HEK293T (cell line): ENCODE results near the gene CABP7.

Source experiments
- ARNT ChIP-seq: fragments of 450-650 bp; IDR thresholded peaks from 2 replicates; pipeline ENCODE4 v1.6.1; 2017; ENCODE audit warnings: mild to moderate bottlenecking
- BHLHE40 ChIP-seq: fragments of 450-650 bp; IDR thresholded peaks from 2 replicates; pipeline ENCODE4 v1.6.1; 2016; ENCODE audit warnings: mild to moderate bottlenecking, moderate library complexity, borderline replicate concordance
- ELF4 ChIP-seq: fragments of 450-650 bp; IDR thresholded peaks from 2 replicates; pipeline ENCODE4 v1.6.1; 2017; ENCODE audit warnings: antibody characterized with exemption
- FOXK2 ChIP-seq: fragments of 450-650 bp; IDR thresholded peaks from 2 replicates; pipeline ENCODE4 v1.6.1; 2016; ENCODE audit warnings: mild to moderate bottlenecking
- FOXM1 ChIP-seq: fragments of 450-650 bp; IDR thresholded peaks from 2 replicates; pipeline ENCODE4 v1.6.1; 2017; ENCODE audit warnings: mild to moderate bottlenecking, borderline replicate concordance
- HDGF ChIP-seq: fragments of 450-650 bp; IDR thresholded peaks from 2 replicates; pipeline ENCODE4 v1.6.1; 2017; ENCODE audit warnings: antibody characterized with exemption, borderline replicate concordance
- L3MBTL2 ChIP-seq: fragments of 450-650 bp; conservative IDR thresholded peaks from 2 replicates; pipeline ENCODE4 v1.6.1; 2016; ENCODE audit warnings: mild to moderate bottlenecking
- LEF1 ChIP-seq: fragments of 450-650 bp; IDR thresholded peaks from 2 replicates; pipeline ENCODE4 v1.6.1; 2017; ENCODE audit warnings: mild to moderate bottlenecking, borderline replicate concordance
- NFRKB ChIP-seq: fragments of 450-650 bp; IDR thresholded peaks from 2 replicates; pipeline ENCODE4 v1.6.1; 2016; ENCODE audit warnings: mild to moderate bottlenecking, moderate library complexity
- SP1 ChIP-seq: fragments of 450-650 bp; IDR thresholded peaks from 2 replicates; pipeline ENCODE4 v1.6.1; 2017
- SUZ12 ChIP-seq: fragments of 450-650 bp; IDR thresholded peaks from 2 replicates; pipeline ENCODE4 v1.6.1; 2016; ENCODE audit warnings: mild to moderate bottlenecking
- TARDBP ChIP-seq: fragments of 450-650 bp; IDR thresholded peaks from 2 replicates; pipeline ENCODE4 v1.6.1; 2016
- ZNF384 ChIP-seq: fragments of 450-650 bp; IDR thresholded peaks from 2 replicates; pipeline ENCODE4 v1.6.1; 2016
- TF ChIP-seq, protein P1 (sequence below): fragments of 450-650 bp; IDR thresholded peaks from 2 replicates; pipeline ENCODE4 v1.6.1; 2016

DNA sequence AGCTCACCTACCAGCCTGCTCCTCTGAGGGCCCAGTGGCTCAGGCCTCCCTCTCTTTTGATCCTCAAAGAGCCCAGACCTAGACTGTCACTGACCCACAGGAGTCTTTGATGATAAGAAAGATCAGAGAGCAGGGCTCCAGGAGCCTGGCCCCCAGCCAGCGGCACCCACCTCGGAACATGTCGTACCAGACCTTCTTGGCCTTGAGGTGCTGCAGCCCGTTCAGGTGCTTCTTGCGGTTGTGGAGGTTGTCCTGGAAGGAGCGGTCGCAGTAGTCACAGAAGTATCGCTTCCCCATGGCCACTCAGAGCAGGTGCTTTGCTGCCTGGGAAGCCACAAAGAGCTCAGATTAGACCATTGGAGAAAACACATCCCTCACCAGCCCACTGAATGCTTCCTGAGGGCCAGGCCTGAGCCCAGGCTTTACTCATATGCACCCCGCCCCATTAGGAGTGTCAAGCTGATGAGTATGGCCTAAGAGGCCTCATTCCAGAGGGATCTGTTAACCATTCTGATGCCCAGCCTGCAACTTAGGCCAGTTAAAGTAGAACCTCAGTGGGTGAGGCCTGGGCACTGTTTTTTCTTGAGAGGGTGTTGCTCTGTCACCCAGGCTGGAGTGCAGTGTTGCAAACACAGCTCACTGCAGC lies 28.6 kb downstream of the CABP7 start:
- no peak for TF ChIP-seq FOXK2
- TF ChIP-seq FOXM1, result no peak
- TF ChIP-seq HDGF, result no peak
- no peak for TF ChIP-seq TARDBP
- TF ChIP-seq SUZ12, result no peak
- no peak for TF ChIP-seq BHLHE40
- TF ChIP-seq ZNF384, result no peak
- no peak for TF ChIP-seq ARNT
- TF ChIP-seq SP1, result no peak
- no peak for TF ChIP-seq ELF4
- TF ChIP-seq LEF1, result no peak
- TF ChIP-seq, protein P1, sequence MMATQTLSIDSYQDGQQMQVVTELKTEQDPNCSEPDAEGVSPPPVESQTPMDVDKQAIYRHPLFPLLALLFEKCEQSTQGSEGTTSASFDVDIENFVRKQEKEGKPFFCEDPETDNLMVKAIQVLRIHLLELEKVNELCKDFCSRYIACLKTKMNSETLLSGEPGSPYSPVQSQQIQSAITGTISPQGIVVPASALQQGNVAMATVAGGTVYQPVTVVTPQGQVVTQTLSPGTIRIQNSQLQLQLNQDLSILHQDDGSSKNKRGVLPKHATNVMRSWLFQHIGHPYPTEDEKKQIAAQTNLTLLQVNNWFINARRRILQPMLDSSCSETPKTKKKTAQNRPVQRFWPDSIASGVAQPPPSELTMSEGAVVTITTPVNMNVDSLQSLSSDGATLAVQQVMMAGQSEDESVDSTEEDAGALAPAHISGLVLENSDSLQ, result no peak
- no peak for TF ChIP-seq NFRKB
- TF ChIP-seq L3MBTL2, result no peak
